Measurements from ENCODE around the gene SFT2D3.

DNA sequence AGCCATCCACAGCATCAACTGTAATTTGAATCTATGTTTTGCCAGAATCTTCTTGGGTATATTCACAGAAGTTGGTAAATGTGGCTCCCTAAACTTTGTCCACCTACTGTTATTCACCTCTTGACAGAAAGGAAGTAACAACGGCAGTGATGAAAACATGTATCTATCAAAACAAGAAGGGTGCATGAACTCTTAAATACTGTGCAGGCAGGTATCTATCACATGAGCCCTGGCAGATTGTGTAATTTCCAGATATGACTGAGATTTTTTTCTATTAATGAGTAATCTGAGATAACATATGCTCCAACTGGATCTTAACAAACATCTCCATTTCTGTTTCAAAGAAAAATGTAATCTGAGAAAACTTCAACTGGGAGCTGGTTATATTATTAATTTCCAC, 36.6 kb downstream of the SFT2D3 start:
- TF ChIP-seq, protein P1, sequence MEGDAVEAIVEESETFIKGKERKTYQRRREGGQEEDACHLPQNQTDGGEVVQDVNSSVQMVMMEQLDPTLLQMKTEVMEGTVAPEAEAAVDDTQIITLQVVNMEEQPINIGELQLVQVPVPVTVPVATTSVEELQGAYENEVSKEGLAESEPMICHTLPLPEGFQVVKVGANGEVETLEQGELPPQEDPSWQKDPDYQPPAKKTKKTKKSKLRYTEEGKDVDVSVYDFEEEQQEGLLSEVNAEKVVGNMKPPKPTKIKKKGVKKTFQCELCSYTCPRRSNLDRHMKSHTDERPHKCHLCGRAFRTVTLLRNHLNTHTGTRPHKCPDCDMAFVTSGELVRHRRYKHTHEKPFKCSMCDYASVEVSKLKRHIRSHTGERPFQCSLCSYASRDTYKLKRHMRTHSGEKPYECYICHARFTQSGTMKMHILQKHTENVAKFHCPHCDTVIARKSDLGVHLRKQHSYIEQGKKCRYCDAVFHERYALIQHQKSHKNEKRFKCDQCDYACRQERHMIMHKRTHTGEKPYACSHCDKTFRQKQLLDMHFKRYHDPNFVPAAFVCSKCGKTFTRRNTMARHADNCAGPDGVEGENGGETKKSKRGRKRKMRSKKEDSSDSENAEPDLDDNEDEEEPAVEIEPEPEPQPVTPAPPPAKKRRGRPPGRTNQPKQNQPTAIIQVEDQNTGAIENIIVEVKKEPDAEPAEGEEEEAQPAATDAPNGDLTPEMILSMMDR (IDR thresholded peaks at IDR 0.05; ENCODE audit: low read depth, low read length, missing input control) = no peak
- TF ChIP-seq, protein P2, sequence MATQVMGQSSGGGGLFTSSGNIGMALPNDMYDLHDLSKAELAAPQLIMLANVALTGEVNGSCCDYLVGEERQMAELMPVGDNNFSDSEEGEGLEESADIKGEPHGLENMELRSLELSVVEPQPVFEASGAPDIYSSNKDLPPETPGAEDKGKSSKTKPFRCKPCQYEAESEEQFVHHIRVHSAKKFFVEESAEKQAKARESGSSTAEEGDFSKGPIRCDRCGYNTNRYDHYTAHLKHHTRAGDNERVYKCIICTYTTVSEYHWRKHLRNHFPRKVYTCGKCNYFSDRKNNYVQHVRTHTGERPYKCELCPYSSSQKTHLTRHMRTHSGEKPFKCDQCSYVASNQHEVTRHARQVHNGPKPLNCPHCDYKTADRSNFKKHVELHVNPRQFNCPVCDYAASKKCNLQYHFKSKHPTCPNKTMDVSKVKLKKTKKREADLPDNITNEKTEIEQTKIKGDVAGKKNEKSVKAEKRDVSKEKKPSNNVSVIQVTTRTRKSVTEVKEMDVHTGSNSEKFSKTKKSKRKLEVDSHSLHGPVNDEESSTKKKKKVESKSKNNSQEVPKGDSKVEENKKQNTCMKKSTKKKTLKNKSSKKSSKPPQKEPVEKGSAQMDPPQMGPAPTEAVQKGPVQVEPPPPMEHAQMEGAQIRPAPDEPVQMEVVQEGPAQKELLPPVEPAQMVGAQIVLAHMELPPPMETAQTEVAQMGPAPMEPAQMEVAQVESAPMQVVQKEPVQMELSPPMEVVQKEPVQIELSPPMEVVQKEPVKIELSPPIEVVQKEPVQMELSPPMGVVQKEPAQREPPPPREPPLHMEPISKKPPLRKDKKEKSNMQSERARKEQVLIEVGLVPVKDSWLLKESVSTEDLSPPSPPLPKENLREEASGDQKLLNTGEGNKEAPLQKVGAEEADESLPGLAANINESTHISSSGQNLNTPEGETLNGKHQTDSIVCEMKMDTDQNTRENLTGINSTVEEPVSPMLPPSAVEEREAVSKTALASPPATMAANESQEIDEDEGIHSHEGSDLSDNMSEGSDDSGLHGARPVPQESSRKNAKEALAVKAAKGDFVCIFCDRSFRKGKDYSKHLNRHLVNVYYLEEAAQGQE (IDR thresholded peaks at IDR 0.05) = peak; percentile 62
- no peak for TF ChIP-seq FOXA2 (IDR thresholded peaks at IDR 0.05)
- peak; percentile 48 for TF ChIP-seq TAF1 (conservative IDR thresholded peaks at IDR 0.05)
- no peak for TF ChIP-seq FOXA1 (IDR thresholded peaks at IDR 0.05)
- peak; percentile 64 for TF ChIP-seq YY1 (IDR thresholded peaks at IDR 0.05)
- peak; percentile 8 to 17 for TF ChIP-seq RAD21 (IDR thresholded peaks at IDR 0.05)
- TF ChIP-seq, protein P3, sequence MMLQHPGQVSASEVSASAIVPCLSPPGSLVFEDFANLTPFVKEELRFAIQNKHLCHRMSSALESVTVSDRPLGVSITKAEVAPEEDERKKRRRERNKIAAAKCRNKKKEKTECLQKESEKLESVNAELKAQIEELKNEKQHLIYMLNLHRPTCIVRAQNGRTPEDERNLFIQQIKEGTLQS (IDR thresholded peaks at IDR 0.05) = no peak
- peak; percentile 78 to 90 for TF ChIP-seq RXRA (IDR thresholded peaks at IDR 0.05)
- peak in 1 of 2 donors; percentile 62 for TF ChIP-seq GABPA (IDR thresholded peaks at IDR 0.05 in 1 of 2, conservative IDR thresholded peaks at IDR 0.05 in 1 of 2)
- TF ChIP-seq, protein P4, sequence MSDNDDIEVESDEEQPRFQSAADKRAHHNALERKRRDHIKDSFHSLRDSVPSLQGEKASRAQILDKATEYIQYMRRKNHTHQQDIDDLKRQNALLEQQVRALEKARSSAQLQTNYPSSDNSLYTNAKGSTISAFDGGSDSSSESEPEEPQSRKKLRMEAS (IDR thresholded peaks at IDR 0.05) = peak; percentile 72
- TF ChIP-seq SP1 (IDR thresholded peaks at IDR 0.05) = peak; percentile 50
